ENCODE data around the gene FYN.

DNA sequence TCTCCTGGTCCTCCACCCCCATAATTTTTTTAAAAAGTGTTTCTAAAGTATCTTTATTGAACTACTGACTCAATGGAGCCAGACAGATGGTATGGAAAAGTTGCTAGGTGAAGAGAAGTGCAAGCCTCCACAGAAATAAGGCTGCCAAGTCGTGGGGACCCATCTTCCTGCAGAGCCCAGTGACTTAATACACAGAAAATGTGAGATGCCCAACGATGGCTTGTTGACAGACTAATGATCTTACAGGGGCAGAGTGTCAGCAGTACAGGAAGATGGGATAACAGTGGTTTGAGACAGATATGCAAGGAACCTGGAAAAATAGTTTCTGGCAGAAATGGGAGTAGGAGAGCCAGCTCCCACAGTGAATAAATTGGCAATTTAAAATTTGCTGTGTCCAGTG is 43.3 kb downstream of the FYN start:
- TF ChIP-seq, protein P1, sequence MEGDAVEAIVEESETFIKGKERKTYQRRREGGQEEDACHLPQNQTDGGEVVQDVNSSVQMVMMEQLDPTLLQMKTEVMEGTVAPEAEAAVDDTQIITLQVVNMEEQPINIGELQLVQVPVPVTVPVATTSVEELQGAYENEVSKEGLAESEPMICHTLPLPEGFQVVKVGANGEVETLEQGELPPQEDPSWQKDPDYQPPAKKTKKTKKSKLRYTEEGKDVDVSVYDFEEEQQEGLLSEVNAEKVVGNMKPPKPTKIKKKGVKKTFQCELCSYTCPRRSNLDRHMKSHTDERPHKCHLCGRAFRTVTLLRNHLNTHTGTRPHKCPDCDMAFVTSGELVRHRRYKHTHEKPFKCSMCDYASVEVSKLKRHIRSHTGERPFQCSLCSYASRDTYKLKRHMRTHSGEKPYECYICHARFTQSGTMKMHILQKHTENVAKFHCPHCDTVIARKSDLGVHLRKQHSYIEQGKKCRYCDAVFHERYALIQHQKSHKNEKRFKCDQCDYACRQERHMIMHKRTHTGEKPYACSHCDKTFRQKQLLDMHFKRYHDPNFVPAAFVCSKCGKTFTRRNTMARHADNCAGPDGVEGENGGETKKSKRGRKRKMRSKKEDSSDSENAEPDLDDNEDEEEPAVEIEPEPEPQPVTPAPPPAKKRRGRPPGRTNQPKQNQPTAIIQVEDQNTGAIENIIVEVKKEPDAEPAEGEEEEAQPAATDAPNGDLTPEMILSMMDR (IDR thresholded peaks at IDR 0.05) = no peak
- no peak for TF ChIP-seq POLR2AphosphoS5 (IDR thresholded peaks at IDR 0.05)

Data from esophagus muscularis mucosa (tissue), 3 donors.